SIG-M5 treated with dmso at 0.1 percent for 504 hours (cell line): ENCODE measurements around the gene SERPINA5.

Experiments
- DNase-seq: peaks from one replicate; lab custom pipeline; 2025; ENCODE audit not compliant: unreplicated experiment; lab: John Stamatoyannopoulos, UW

The SERPINA5 gene

DNA sequence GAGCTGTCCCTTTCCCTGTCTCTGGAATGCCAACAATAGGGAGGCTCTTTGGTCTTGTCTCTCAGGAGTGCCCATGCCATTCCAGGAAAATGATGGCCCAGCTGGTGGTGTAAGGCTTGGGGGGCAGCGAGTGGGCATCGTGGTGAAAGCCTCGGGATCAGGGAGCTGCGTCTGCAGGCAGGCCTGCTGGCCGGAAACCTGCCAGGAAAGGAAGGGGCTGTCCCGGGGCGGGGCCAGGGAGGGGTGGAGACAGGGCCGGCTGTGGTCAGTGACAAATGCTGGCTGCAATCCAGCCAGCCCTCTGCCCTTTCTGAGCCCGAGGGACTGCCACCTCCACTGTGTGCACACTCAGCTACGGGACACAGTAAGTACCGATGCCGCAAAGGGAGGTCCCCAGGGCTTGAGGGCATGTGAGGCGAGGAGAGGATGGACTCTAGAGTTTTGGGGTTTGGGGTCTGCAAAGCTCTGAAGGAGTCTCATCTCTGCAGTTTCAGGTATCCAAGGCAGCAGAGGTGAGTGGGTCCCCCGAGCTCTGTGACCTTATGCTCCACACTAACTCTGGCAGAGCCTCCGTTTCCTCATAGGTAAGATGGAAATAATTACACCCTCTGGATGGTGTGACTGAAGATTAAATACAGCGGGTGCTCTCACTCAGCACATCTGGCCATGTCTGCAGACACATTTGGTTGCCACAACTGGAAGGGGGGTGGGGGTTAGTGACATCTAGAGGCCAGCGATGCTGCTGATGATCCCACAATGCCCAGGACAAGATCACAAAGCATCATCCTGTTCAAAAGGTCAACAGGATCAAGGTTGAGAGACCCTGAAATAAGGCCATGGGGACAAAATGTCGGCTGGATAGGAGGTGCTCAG is at the start of gene SERPINA5:
Gene SERPINA5 (plus strand): TSS at position 300 of the 873 bp plus-strand sequence. CDS start 5,937 bp downstream, outside the sequence.
- DNase-seq = no peak

- DNase-seq = no peak
Observed at GRCh38 chr14:94532447-94532846, 48.8 kb upstream of the SERPINA5 start.

GRCh38 chr14:94535506-94535905 is 45.7 kb upstream of the SERPINA5 start:
- no peak for DNase-seq

DNA sequence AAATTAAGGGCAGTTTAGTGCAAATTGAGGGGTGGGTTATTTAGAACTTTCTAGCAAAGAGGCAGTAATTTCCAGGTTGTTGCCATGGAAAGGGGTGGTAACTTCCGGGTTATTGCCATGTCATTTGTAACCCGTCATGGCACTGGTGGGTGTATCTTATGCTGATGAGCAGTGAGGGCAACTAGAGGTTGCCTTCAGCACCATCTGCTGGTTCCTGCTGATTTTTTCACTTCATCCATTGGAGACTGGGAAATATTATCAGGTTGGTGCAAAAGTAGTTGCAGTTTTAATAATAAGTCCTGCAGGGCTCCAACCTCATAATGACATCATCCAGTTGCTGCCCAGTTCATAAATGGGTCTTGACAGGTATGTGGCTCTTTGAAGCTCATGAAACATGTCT is 44.4 kb upstream of the SERPINA5 start:
- DNase-seq = peak; percentile 39

DNA sequence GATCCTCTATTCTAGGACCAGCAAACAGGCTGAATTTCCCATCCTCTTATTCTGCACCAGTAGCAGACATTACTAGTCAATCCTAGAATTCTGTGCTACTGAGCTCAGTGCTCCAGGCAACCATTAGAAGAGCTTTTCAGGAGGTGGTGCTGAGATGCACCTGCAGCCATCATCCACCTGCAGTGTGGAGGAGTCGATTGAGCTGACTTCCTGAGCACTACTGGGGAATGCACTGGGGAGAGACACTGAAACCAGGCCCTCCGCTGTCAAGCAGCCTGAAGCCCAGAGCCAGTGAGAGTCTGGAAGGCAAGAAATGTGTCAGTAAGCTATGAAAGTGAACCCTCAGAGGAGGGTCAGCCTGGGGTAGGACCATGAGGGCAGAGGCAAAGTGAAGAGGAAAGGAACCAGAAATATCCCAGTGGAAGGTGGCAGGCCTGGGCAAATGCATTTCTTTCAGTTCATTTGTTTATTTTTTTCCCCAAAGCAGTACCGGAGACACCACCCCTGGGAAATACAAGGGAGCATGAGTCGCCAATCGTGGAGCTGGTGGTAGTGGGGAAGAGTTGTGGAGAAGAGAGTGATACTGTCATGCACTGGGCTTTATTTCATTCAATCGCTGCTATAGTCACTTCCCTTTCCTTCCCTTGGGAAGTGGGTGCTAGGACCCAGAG is 43.0 kb upstream of the SERPINA5 start:
- no peak for DNase-seq

DNA sequence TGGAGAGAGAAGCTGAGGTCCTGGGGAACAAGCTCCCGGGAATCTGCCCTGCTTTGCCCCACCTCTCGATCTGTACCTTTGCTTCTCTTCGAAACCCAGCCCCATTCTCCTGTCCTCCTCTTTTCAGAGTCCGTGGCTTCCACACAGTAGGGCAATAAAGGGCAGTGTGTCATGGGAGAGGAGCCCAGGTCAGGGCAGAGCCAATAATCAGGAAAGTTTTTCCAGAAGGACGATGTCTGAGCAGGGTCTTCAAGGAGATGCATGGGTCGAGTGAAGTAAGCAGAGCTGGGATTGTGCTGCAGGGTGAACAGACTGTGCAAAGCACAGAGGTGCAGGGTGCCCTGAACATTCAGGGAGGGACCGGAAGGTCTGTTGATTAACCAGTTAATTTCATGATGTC is 42.0 kb upstream of the SERPINA5 start:
- DNase-seq = no peak

DNA sequence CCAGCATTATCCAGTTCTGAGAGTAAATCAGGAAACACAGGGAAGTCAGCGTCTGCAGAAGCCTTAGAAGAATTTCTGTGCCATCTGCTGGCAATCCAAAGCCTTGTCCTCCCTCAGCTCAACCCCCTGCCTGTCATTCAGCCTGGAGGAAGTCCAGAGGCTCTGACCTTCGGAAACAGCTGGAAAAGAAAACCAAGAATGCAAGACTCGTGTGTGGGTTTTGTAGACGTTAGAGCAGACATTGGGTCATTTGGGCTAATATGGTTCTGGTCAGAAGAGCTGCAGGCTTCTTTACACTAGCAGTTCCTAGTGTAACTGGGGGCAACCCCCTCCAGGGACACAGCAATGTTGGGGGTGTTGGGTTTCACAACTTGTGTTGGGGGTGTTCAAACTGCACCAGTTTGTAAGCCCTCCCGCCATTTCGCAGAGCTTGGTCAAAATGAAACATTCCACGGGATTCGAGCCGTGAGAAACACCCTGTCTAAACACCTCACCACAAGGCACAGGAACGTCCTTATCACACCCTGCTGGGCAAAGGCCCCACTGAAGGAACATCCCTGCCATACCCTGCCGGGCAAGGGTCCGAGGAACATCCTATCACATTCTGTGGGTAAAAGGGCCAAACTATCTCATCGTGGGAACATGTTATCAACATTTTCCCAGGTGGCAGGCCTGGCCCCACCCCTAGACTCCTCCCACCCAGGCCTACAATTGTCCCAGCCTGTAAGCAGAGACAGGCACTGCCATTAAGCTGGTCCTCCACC is 41.0 kb upstream of the SERPINA5 start:
- DNase-seq = no peak

GRCh38 chr14:94541234-94541975 is 39.8 kb upstream of the SERPINA5 start:
- DNase-seq = no peak

- DNase-seq = no peak
Observed at GRCh38 chr14:94542111-94542810, 39.0 kb upstream of the SERPINA5 start.

- no peak for DNase-seq
Observed at GRCh38 chr14:94542811-94543440, 38.3 kb upstream of the SERPINA5 start.

- DNase-seq = no peak
Observed at GRCh38 chr14:94543449-94544124, 37.6 kb upstream of the SERPINA5 start.

- DNase-seq = no peak
Observed at GRCh38 chr14:94544726-94545125, 36.5 kb upstream of the SERPINA5 start.

- DNase-seq = no peak
Observed at GRCh38 chr14:94545131-94545841, 35.9 kb upstream of the SERPINA5 start.

DNA sequence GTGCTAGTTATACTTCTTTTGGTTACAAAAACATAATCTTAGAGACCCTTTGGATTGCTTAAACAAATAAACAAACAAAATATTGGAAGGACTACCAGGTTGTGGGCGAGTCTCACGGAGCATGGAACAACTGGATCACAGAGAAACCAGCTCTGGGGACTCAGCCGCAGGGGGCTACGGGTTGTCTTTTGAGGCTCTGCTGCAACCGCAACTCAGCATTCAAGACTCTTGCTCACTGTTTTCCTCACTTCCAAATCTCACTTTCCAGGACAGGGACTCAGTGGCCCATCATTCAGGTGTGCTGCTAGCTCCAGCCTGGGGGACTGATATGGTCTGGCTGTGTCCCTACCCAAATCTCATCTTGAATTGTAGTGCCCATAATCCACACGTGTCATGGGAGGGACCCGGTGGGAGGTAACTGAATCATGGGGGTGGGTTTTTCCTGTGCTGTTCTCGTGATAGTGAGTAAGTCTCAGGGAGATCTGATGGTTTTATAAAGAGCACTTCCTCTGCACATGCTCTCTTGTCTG is 34.0 kb upstream of the SERPINA5 start:
- no peak for DNase-seq

- no peak for DNase-seq
Observed at GRCh38 chr14:94547726-94548125, 33.5 kb upstream of the SERPINA5 start.

DNA sequence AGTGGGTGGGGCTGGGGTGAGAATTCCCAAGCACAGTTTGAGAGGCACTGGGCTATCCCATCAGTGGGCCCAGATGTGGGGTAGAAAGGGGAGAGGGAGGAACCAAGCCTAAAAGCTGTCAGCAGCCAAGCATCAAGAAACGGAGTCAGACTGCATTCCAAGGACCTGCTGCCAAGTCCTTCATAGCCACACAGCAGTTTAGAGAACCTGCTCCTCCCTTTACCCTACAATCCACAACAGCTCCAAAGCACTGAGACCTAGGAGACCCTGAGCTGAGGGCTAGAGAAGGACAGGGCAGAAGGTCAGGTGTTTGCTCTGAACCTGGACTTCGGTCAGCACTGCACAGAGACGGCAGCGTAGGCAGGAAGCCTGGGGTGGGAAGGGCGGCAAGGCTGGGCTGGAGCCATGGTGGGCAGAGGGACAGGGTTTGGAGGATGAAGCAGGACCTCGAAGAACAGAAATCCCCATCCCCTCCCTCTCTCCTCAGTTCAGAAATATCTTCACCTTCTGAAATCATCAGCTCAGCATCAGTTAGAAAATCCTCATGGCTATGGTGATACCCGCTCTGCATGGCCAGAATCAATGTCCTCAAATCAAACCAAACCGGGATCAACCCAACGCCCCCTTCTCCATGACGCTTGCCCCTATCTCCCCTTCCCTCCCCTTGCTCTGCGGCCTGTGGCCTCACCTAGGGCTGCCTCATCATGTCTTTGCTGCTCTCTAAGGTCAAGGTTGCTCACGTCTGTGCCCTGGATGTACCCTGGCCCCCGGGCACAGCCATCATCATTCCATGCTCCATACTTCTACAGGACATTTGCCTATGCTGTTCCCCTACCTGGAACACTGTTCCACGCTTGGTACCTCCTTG is 32.9 kb upstream of the SERPINA5 start:
- no peak for DNase-seq
